OCI-LY7 (cell line): ENCODE results near the gene THRB.

Experiments
- EZH2phosphoT487 ChIP-seq: fragments of 200-600 bp; sonication (generic); IDR thresholded peaks from 2 replicates; pipeline ENCODE4 v1.6.1; 2018; ENCODE audit warnings: low read depth, borderline replicate concordance, mild to moderate bottlenecking, mixed run types, antibody characterized with exemption, low read length, moderate library complexity, mixed read lengths
- TF ChIP-seq, protein P1 (sequence below): fragments of 200-600 bp; sonication (generic); conservative IDR thresholded peaks from 2 replicates; pipeline ENCODE4 v1.5.1; 2014; ENCODE audit warnings: mild to moderate bottlenecking, antibody characterized with exemption, low read length, moderate library complexity, mixed read lengths

DNA sequence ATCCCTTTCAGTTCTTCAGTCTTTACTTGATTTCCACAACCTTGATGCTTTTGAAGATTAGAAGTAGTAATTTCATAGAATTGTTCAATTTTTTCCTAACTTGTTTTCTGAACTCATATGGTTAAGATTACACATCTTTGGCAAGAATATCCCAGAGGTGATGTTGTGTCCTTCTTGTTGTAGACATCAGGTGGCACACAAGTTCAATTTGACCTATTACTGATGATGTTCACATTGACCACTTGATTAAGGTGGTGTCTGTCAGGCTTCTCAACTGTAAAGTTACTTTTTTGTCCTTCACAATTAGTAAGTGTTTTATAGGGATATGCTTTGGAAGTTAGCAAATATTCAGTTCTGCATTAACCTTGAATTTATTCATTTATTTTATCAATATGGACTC, 34.6 kb upstream of the THRB start:
- TF ChIP-seq, protein P1, sequence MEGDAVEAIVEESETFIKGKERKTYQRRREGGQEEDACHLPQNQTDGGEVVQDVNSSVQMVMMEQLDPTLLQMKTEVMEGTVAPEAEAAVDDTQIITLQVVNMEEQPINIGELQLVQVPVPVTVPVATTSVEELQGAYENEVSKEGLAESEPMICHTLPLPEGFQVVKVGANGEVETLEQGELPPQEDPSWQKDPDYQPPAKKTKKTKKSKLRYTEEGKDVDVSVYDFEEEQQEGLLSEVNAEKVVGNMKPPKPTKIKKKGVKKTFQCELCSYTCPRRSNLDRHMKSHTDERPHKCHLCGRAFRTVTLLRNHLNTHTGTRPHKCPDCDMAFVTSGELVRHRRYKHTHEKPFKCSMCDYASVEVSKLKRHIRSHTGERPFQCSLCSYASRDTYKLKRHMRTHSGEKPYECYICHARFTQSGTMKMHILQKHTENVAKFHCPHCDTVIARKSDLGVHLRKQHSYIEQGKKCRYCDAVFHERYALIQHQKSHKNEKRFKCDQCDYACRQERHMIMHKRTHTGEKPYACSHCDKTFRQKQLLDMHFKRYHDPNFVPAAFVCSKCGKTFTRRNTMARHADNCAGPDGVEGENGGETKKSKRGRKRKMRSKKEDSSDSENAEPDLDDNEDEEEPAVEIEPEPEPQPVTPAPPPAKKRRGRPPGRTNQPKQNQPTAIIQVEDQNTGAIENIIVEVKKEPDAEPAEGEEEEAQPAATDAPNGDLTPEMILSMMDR = no peak
- TF ChIP-seq EZH2phosphoT487 = no peak
